Left ventricle myocardium superior (tissue), 1 donor: Measurements from ENCODE around the gene ADCY2. TPM values are rescaled to one million over a fixed set of nuclear protein-coding genes. Genes with fewer than 3 reads are reported as not detected.

Experiments used
- ATAC-seq: fragments of 200-7000 bp; cut with Tn5 transposase; one replicate; pipeline ENCODE4 v1.9.1; 2020; ENCODE audit warnings: mild to moderate bottlenecking, moderate library complexity
- DNase-seq: peaks from one replicate; pipeline ENCODE4 v3.0.0-alpha.2; 2020
- intact Hi-C: fragments of 100-400 bp; cut with micrococcal nuclease; formaldehyde crosslinking; loops from one replicate; pipeline ENCODE4 v1.11.0; 2022
- long read RNA-seq: library from polyadenylated mRNA; unstranded; transcript quantifications from one replicate; pipeline ENCODE4 v2.0.0, GENCODE V29; 2021
- total RNA-seq: library from RNA; stranded (reverse); fragmentation: NEBNext Ultra II Directional; extraction: Animal tissue kit (Norgen Biotek cat#: 25700); gene quantifications from one replicate; pipeline ENCODE4 v1.2.1, GENCODE V29; 2021
- donor health status: DM: no; HTN: yes; CAD: no; lungs with severe emphysema.

Gene ADCY2
- total RNA-seq, result 0.17 TPM
- long read RNA-seq, result 0 reads

GRCh38 chr5:7395947-7396712 is at the start of gene ADCY2:
Gene ADCY2, plus strand, starts transcription at chr5:7396138. Its CDS starts 159 bp downstream, at chr5:7396297.
- peak; percentile 33 for DNase-seq
- peak; percentile 42 for ATAC-seq

DNA sequence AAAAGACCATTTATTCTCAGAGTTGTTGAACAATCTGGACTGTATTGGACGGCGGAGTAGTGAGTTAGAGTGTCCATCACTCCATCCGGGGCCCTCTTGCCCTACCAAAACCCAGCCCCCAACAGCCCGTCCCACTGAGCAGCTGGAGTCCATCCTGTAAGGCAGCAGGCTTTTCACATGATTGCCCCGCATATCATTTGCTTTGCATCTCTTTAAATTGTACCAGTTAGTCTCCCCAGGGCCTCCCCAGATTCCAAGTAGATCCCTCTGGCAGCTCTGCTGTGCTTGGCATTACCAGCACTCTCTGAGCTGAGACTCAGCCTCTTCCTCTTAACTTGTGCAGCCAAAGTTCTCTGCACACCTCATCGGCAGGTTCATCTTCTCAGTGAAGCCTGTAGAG is 48.6 kb upstream of the ADCY2 start:
- intact Hi-C loops, result no loop called here
- DNase-seq (no peak), ATAC-seq (no peak)

More at GRCh38 chr5:7395947-7396712, at the start of gene ADCY2:
- intact Hi-C loops, result no loop called here

DNA sequence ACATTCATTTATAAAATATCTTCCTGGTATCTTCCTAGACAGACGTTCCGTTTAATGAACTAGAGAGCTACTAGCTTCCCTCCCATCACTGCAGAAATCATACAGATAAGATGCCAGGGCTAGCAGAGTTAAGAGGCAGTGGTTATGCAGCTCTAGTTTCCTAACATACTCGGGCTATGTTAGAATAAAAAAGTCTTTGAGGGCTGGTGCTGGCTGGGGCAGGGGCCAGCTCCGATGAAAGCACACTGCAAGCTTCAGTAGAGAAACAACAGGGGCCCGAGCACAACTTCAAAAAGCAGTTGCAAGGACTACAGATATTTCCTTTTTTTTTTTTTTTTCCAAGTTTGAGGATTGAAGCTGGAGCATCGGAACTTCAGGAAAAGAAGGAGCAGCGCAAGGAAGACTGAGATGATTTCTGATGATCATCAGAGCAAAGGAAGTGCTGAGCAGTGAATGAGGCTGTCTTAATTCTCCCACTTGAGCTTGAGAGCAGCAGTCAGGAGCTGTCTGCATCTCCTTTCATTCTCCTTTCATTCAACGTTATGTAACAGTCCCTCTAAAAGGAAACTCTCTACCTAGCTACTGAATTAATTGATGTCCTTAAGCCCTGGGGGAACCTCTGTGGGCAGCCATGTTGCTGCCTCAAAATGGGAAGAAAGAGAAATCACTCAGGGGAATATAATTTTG is 47.6 kb upstream of the ADCY2 start:
- DNase-seq, result no peak
- no peak for ATAC-seq
- intact Hi-C loops, result no loop called here

GRCh38 chr5:7361593-7361992 is 34.3 kb upstream of the ADCY2 start:
- no peak for DNase-seq
- no peak for ATAC-seq
- intact Hi-C loops, result no loop called here

DNA sequence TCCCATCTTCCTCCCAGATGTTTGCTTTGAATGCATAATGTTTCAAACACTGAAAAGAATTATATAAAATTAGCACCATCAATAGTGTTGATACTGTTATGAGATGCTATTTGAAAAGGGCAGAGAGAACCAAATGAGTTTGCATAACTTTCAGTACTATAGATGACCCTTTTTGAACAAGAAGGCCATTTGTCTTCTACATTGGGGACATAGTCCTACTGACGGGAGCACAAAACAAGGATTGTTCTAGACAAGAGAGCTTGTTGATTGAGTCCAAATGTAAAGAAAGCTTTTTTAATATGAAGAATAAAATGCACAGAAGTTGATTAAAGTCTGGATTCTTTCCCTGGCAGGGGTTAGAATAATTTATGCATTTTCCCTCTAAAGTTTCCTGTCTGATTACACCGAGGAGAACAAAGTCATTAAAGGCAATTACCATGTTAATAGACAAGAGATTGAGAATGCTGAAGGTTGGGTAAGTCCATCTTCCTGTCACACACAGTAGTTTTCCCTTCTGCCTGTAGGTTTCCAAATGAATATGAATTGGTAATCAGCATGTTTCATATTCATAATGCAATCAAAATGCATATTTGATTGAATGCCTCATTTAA is 32.8 kb upstream of the ADCY2 start:
- ATAC-seq (no peak), DNase-seq (no peak)
- intact Hi-C loops, result no loop called here

- intact Hi-C loops, result no loop called here
- ATAC-seq (no peak), DNase-seq (no peak)
Observed at GRCh38 chr5:7364226-7364875, 31.6 kb upstream of the ADCY2 start.

DNA sequence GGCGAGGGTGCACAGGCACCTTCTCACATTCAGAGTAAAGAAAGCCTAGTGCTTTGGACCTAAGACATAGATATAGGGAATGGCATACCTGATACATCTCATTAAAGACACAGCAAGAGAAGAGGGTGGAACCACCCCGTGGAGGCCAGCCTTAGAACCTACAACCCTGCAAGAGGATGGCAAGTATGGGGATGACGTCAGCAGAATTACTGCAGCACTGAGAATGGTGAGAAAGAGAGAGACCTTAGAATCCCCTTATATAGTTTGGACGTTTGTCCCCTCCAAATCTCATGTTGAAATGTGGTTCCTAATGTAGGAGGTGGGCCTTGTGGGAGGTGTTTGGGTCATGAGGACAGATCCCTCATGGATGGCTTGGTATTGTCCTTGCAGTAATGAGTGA is 28.2 kb upstream of the ADCY2 start:
- intact Hi-C loops, result no loop called here
- no peak for ATAC-seq
- no peak for DNase-seq

GRCh38 chr5:7372399-7372798 is 23.5 kb upstream of the ADCY2 start:
- intact Hi-C loops, result no loop called here
- ATAC-seq (no peak), DNase-seq (no peak)

- intact Hi-C loops, result no loop called here
- DNase-seq (no peak), ATAC-seq (no peak)
Observed at GRCh38 chr5:7374186-7374585, 21.8 kb upstream of the ADCY2 start.

DNA sequence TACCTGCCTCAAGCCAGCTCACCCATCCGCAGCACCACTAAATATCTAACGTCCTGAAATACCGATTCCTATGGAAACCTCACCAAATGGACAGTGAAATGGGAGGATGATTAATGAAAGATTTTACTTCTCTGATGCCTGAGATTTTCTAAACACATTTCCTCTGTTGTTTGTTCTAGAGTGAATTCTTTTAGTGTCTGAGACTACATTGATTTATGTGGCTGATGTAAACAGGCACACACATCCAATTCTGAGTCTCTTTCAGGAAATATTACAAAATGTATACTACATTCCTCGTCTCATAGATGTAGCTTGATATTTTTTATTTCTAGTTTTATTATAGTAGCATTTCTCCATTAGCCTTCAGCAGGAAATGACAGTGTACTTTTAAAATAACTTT is 20.5 kb upstream of the ADCY2 start:
- DNase-seq (no peak), ATAC-seq (no peak)
- intact Hi-C loops, result no loop called here

DNA sequence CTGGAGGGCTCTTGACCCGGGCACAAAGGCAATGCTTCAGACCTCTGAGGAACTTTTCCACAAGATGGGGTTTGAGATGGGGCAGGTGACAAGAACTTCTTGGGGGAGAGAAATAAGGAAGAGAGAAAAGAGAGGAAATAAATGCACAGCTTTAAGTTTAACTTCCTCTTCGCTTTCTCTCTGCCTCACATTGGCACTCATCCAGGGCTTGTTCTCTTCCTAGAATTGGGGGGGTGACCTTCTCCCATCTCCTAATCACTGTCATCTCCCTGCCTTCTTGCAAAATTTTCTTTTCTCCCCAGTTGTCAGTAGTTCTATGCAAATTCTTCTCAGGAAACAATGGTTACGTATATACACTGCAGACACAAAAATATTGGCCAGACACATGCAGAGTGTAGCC is 19.1 kb upstream of the ADCY2 start:
- intact Hi-C loops, result no loop called here
- DNase-seq, result no peak
- no peak for ATAC-seq

GRCh38 chr5:7377761-7378160 is 18.2 kb upstream of the ADCY2 start:
- DNase-seq (no peak), ATAC-seq (no peak)
- intact Hi-C loops, result no loop called here

- intact Hi-C loops, result no loop called here
- DNase-seq, result no peak
- ATAC-seq, result no peak
Observed at GRCh38 chr5:7382588-7382987, 13.3 kb upstream of the ADCY2 start.

DNA sequence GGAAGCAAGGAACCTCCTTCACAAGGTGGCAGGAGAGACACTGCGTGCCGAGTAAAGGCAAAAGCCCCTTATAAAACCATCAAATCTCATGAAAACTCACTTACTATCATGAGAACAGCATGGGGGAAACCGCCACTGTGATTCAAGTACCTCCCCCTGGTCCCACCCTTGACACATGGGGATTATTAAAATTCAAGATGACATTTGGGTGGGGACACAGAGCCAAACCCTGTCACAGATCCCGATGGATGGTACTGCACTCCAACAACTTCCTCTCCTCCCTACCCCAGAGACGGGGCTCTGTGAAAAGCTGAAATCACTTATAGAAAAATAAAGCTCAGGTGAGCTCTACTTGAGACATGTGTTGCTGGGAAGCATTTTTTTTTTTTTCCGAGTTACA is 10.3 kb upstream of the ADCY2 start:
- intact Hi-C loops, result no loop called here
- no peak for ATAC-seq
- no peak for DNase-seq

- intact Hi-C loops, result no loop called here
- ATAC-seq, result no peak
- no peak for DNase-seq
Observed at GRCh38 chr5:7388553-7388952, 7.4 kb upstream of the ADCY2 start.

DNA sequence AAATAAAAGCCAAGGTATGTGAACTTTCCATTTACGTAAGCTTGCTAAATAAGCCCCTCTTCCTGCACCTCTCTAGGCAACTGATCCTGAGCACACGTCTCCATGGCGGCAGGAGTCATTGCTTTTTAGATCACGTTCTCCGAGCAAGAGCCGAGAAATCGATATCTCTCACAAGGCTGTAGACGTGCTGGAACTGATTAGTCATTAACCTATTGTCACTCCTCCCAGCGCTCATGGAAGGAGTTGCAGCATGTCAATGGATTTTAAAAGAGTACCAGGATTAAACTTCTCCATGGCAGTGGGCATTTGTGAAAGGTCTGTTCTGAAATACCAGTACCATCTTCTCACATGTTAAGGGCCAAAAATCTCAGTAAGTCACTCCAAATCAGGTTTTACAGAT is 4.7 kb upstream of the ADCY2 start:
- DNase-seq (no peak), ATAC-seq (no peak)
- intact Hi-C loops, result no loop called here

GRCh38 chr5:7391814-7392692 is 3.9 kb upstream of the ADCY2 start:
- ATAC-seq (peak; percentile 32), DNase-seq (no peak)
- intact Hi-C loops, result no loop called here

DNA sequence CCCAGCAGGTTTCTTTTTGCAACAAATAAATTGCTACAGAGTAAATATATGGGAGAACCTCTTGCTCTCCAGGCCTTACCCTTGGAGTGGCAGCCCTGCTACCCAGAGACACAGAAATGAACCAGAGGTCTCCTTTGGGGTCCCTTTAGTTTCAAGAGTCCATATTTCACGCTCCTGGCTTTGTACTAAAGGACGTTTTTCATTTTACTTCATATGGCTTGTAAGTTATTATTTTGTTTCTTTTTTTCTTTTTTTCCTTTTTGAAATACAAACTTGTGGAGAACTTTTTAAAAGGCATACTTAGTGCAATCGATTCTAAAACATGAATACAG is 3.3 kb upstream of the ADCY2 start:
- intact Hi-C loops, result no loop called here
- no peak for ATAC-seq
- no peak for DNase-seq
